Activated CD4-positive, alpha-beta T cell treated with anti-CD3 and anti-CD28 coated beads for 4 hours (primary cell): ENCODE results near the gene TMEM128.
"Not testable (repeated sequence)": the region's sequence is repeated elsewhere in the genome, so short reads cannot be mapped to it uniquely, and the experiment has no call there.

Source experiments
- DNase-seq, 2 donors: peaks; one replicate each; pipeline ENCODE4 v3.0.0-alpha.2; 2020

TMEM128 gene

GRCh38 chr4:4254666-4255065, 6.6 kb upstream of the TMEM128 start:
- no peak for DNase-seq

GRCh38 chr4:4254199-4254598, 6.2 kb upstream of the TMEM128 start:
- no peak for DNase-seq

- no peak for DNase-seq
These were observed 1.8 kb upstream of the TMEM128 start for GRCh38 chr4:4249866-4250265.

GRCh38 chr4:4249342-4249741, 1.3 kb upstream of the TMEM128 start:
- not testable (repeated sequence) for DNase-seq

- no peak for DNase-seq
These were observed 821 bp upstream of the TMEM128 start for GRCh38 chr4:4248885-4249203.

GRCh38 chr4:4247696-4248028, 361 bp downstream of the TMEM128 start:
- no peak for DNase-seq

GRCh38 chr4:4245172-4245571, 2.9 kb downstream of the TMEM128 start:
- no peak for DNase-seq

GRCh38 chr4:4239551-4239950, 8.5 kb downstream of the TMEM128 start:
- DNase-seq: not testable (repeated sequence)

GRCh38 chr4:4233610-4234009, 14.4 kb downstream of the TMEM128 start:
- no peak for DNase-seq

GRCh38 chr4:4228356-4228668, 19.7 kb downstream of the TMEM128 start:
- DNase-seq: no peak

- DNase-seq: no peak
These were observed 20.3 kb downstream of the TMEM128 start for GRCh38 chr4:4227510-4228355.

GRCh38 chr4:4226606-4227438, 21.2 kb downstream of the TMEM128 start, which contains the start of gene OTOP1:
Gene OTOP1 (minus strand): TSS chr4:4226929. CDS start chr4:4226864, 65 bp downstream.
- DNase-seq: no peak

- no peak for DNase-seq
These were observed 22.0 kb downstream of the TMEM128 start for GRCh38 chr4:4225915-4226605.

GRCh38 chr4:4217113-4217512, 30.9 kb downstream of the TMEM128 start:
- DNase-seq: no peak

- no peak for DNase-seq
These were observed 31.4 kb downstream of the TMEM128 start for GRCh38 chr4:4216648-4217047.

GRCh38 chr4:4213674-4214073, 34.3 kb downstream of the TMEM128 start:
- DNase-seq: not testable (repeated sequence)

- no peak for DNase-seq
These were observed 41.8 kb downstream of the TMEM128 start for GRCh38 chr4:4206204-4206603.

- DNase-seq: no peak
These were observed 43.6 kb downstream of the TMEM128 start for GRCh38 chr4:4204401-4204745.

GRCh38 chr4:4203688-4204400, 44.2 kb downstream of the TMEM128 start:
- DNase-seq: no peak

- no peak for DNase-seq
These were observed 45.5 kb downstream of the TMEM128 start for GRCh38 chr4:4202510-4202909.

- DNase-seq: no peak
These were observed 47.4 kb downstream of the TMEM128 start for GRCh38 chr4:4200624-4201023.

GRCh38 chr4:4195354-4195753, 52.7 kb downstream of the TMEM128 start:
- DNase-seq: no peak

- DNase-seq: not testable (repeated sequence)
These were observed 59.5 kb downstream of the TMEM128 start for GRCh38 chr4:4188557-4188956.
